Measurements from ENCODE around the gene VWA5B1.

DNA sequence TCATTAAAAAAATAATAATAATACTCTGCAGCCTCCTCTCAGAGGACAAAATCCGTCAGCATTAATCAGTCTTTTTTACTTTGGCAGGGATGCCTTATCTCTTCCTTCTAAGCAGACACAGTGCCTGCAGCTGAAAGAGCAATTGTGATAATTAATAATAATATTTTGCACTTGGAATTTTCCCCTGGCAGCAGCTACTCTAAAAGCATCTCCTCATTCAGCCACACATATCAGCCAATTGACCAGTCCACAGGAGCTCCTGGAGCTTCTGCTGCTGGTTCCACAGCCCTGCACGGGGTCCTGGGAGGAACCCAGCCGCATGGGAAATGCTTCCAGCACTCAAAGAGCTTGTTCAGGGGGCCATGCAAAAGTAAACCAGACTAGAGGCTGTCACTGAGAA lies 31.0 kb upstream of the VWA5B1 start:
- TF ChIP-seq, protein P1, sequence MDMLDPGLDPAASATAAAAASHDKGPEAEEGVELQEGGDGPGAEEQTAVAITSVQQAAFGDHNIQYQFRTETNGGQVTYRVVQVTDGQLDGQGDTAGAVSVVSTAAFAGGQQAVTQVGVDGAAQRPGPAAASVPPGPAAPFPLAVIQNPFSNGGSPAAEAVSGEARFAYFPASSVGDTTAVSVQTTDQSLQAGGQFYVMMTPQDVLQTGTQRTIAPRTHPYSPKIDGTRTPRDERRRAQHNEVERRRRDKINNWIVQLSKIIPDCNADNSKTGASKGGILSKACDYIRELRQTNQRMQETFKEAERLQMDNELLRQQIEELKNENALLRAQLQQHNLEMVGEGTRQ (IDR thresholded peaks at IDR 0.05; ENCODE audit: low read length), result no peak
- TF ChIP-seq, protein P2, sequence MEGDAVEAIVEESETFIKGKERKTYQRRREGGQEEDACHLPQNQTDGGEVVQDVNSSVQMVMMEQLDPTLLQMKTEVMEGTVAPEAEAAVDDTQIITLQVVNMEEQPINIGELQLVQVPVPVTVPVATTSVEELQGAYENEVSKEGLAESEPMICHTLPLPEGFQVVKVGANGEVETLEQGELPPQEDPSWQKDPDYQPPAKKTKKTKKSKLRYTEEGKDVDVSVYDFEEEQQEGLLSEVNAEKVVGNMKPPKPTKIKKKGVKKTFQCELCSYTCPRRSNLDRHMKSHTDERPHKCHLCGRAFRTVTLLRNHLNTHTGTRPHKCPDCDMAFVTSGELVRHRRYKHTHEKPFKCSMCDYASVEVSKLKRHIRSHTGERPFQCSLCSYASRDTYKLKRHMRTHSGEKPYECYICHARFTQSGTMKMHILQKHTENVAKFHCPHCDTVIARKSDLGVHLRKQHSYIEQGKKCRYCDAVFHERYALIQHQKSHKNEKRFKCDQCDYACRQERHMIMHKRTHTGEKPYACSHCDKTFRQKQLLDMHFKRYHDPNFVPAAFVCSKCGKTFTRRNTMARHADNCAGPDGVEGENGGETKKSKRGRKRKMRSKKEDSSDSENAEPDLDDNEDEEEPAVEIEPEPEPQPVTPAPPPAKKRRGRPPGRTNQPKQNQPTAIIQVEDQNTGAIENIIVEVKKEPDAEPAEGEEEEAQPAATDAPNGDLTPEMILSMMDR (IDR thresholded peaks at IDR 0.05; ENCODE audit: control extremely low read depth in 1 of 3, insufficient read depth in 1 of 3, low read depth in 1 of 3, low read length in 3 of 3), result no peak

Measured in H1 (cell line).